HL-60 (cell line): Measurements from ENCODE around the gene GCLC.

Experiments used
- DNase-seq, 2 experiments: peaks; one replicate each; pipeline ENCODE4 v3.0.0-alpha.2; 2010 to 2020; ENCODE audit warnings: low read depth in 1 of 2, low spot score in 1 of 2
- H3K27ac ChIP-seq: fragments of 250-450 bp; sonication (Bioruptor Pico); replicated peaks from 2 replicates; pipeline ENCODE4 v1.5.1; 2020; ENCODE audit warnings: mild to moderate bottlenecking, moderate library complexity
- H3K27me3 ChIP-seq: fragments of 250-450 bp; sonication (Bioruptor Pico); 2 replicates; pipeline ENCODE4 v1.5.1; 2021; ENCODE audit warnings: mild to moderate bottlenecking, moderate library complexity; ENCODE audit not compliant: insufficient read depth, poor library complexity, severe bottlenecking
- H3K4me3 ChIP-seq: replicated peaks from 2 replicates; pipeline ENCODE4 v1.5.1; 2011; ENCODE audit warnings: mild to moderate bottlenecking, control low read depth, low read length; ENCODE audit not compliant: insufficient read depth
- CTCF ChIP-seq: IDR thresholded peaks from one replicate; pipeline ENCODE4 v1.5.1; 2011; ENCODE audit warnings: low read length, control low read depth, inconsistent platforms; ENCODE audit not compliant: insufficient read depth
- GABPA ChIP-seq: IDR thresholded peaks from 2 replicates; pipeline ENCODE4 v1.6.1; 2012; ENCODE audit warnings: low read depth
- POLR2AphosphoS5 ChIP-seq: IDR thresholded peaks from 2 replicates; pipeline ENCODE4 v1.6.1; 2012; ENCODE audit warnings: low read depth
- REST ChIP-seq: IDR thresholded peaks from 2 replicates; pipeline ENCODE4 v1.6.1; 2012; ENCODE audit warnings: low read depth; ENCODE audit not compliant: insufficient replicate concordance
- SPI1 ChIP-seq: IDR thresholded peaks from 2 replicates; pipeline ENCODE4 v1.6.1; 2012; ENCODE audit warnings: low read depth, mild to moderate bottlenecking, borderline replicate concordance

The GCLC gene

GRCh38 chr6:53479871-53480270 is 65.0 kb downstream of the GCLC start:
- H3K4me3 ChIP-seq, result no peak overlapping the region
- TF ChIP-seq GABPA, result no peak
- no peak for TF ChIP-seq REST
- no peak for TF ChIP-seq POLR2AphosphoS5
- no peak for TF ChIP-seq CTCF
- no peak for TF ChIP-seq SPI1
- H3K27me3 ChIP-seq, result no peaks in the 10 kb centered on the region
- H3K27ac ChIP-seq, result no peak overlapping the region
- no peak for DNase-seq

- Histone ChIP-seq H3K27me3 (no peaks in the 10 kb centered on the region), H3K27ac (no peak overlapping the region), H3K4me3 (no peak overlapping the region)
- TF ChIP-seq SPI1 (no peak), GABPA (no peak), REST (no peak), CTCF (no peak), POLR2AphosphoS5 (no peak)
- no peak for DNase-seq
Observed at GRCh38 chr6:53476964-53477363, 67.9 kb downstream of the GCLC start.

DNA sequence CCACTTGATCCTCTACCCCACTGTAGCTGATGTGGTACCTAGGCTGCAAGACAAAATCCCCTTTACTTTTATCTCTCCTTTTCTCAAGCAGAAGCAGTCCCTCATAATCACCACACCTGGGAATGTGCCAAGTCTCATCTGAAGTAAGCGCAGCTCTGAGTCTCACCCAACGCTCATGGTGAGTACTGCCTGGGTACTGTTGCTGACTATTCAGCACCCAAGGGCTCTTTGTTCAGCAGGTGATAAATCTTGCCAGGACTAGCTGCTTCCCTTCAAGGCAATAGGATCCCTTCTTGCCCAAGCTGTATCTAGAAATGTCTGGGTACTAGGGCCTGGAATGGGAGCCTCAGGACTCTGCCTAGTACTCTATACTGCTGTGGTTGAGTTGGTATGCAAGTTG is 70.9 kb downstream of the GCLC start:
- DNase-seq, result no peak
- Histone ChIP-seq H3K4me3 (no peak overlapping the region), H3K27me3 (no peaks in the 10 kb centered on the region), H3K27ac (no peak overlapping the region)
- TF ChIP-seq SPI1 (no peak), CTCF (no peak), GABPA (no peak), POLR2AphosphoS5 (no peak), REST (no peak)
